ENCODE results near the gene GATD1. TPM values are rescaled to one million over a fixed set of nuclear protein-coding genes. Genes with fewer than 3 reads are reported as not detected.

The GATD1 gene
- total RNA-seq, 8 experiments from 2014 or later = 22.8 to 70.1 (median 38.0) TPM

DNA sequence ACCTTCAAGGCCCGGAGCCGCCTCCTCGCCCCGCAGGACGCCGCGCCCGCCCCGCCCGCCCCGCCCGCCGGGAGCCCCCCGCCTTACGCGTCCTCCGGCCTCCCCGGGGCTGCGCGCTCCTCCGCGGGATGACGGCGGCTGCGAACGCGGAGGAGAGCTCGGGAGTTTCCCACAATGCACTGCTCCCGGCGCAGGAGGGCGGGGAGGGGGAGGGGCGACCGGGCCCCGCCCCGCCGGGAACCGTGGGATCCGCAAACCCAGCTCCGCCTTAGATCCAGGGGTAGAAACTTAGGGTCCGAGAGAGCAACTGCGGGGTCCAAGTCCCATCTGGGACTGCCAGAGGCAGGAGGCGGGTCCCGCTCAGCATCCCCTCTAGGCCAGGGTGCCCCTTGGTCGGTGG is 12.7 kb upstream of the GATD1 start, which contains the start of gene CEND1:
CEND1 (minus strand) TSS at position 148 of the 400 bp plus-strand sequence. CDS start 1,514 bp downstream, outside the sequence.
- peak; percentile 6 to 60 (median 42) for ATAC-seq (replicated peaks in 6 of 8)
- in situ Hi-C loops (cut with MboI; ENCODE audit: low pct_unique_long_range_greater_than_20kb in 2 of 9, low sequenced_read_pairs in 9 of 9, unreplicated experiment in 9 of 9) = no loop called here
- H3K4me1 ChIP-seq (replicated peaks in 1 of 2) = peaks cover 15 to 33% of the 10 kb centered on the region in 2 donors
- H3K4me3 ChIP-seq = peak within 1 kb of the TSS; percentile 35 to 58 (median 49)
- 50% methylated on average over 2 of the region's 44 CpGs; no CpG with 5 or more reads in 9 of the 10 experiments for WGBS, 10 experiments
- H3K27ac ChIP-seq = peak within 1 kb of the TSS; percentile 68 to 80

DNA sequence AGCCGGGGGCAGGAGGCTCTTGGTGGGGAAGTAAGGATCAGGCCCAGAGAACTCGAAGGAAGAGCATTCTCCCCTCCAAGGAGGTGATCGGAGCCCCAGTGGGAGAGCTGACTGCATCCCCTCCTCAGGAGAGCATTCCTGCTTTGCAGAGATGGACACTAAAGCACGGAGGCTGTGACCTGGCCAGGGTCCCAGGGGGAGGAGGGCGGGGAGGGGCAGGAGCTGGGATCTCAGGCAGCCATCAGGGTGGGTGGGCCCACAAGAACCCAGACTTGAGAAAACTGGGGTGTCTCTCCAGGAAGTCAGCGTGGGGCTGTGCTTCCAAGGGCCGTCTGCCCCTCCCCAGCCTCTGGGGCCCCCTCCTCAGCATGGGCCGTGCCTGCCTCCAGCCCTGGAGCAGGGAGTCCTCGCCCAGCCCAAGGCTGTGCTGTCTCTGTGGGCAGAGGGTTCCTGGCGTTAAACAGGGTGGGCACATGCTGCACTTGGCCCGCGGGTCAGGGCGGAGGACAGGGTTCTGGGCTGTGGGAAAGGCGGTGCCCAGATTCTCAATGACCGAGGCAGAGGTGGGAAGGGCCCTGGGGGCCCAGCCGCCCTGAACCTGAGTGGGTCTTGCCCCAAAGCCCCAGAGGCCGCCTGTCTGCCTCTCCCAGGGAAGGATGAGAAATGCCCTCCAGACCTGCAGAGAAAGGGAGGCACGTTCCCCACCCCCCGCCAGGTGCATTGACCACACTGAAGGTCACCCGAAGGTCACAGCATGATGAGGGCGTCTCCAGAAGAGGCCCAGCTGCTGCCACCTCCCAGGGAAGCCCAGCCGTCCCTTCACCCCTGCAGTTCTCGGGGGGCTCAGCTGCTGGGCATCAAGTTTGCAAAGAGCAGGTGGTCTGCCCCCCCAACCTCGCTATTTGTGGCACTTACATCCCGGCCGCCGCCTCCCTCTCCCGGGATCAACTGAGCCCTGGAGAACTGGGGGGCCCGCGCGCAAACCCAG is 12.0 kb upstream of the GATD1 start:
- Histone ChIP-seq H3K4me3 (peak overlapping the region; percentile 35 to 58 (median 49)), H3K4me1 (replicated peaks in 1 of 2) (peaks cover 11 to 29% of the 10 kb centered on the region in 2 donors), H3K27ac (peak overlapping the region; percentile 68 to 80)
- 5 to 67% (median 29%) methylated on average over 1 to 4 of the region's 31 CpGs; no CpG with 5 or more reads in 6 of the 10 experiments for WGBS, 10 experiments
- ATAC-seq (replicated peaks in 6 of 8) = peak in 7 of 8 experiments; percentile 1 to 9 (median 4)
- in situ Hi-C loops (cut with MboI; ENCODE audit: low pct_unique_long_range_greater_than_20kb in 2 of 9, low sequenced_read_pairs in 9 of 9, unreplicated experiment in 9 of 9) = no loop called here

DNA sequence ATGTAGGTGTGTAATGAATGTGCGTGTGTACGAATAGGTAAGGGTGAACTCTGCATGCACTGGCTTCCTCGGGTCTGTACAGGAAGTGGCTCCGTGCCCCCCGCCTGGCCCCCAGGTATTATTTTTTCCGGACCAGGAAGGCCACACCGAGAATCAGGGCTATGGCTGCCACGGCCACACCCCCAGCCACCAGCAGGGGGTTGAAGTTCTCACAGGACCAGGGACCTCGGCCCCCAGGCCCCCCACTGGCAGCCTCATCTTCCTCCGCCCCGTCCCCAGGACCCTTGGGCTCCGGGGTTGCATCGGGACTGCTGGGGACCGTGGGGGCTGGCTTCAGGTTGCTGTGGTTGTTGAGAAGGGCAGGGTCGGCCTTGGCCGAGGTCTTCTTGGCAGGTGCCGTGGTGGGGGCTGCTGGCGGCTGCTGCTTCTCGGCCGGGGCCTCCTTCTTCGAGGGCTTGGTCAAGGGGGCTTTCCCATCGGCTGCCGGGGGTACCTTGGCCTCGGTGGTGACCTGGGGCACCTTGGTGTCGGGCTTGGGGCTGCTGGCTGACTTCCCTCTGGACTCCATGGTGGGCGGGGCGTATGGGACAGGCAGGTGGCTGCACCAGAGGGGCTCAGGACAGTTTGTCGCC is 10.8 kb upstream of the GATD1 start:
- Histone ChIP-seq H3K4me1 (replicated peaks in 1 of 2) (peaks cover 14 to 33% of the 10 kb centered on the region in 2 donors), H3K27ac (peak overlapping the region in 1 of 2 donors; percentile 80), H3K4me3 (no peak overlapping the region)
- 67% methylated on average over 1 of the region's 28 CpGs; no CpG with 5 or more reads in 9 of the 10 experiments for WGBS, 10 experiments
- in situ Hi-C loops (cut with MboI; ENCODE audit: low pct_unique_long_range_greater_than_20kb in 2 of 9, low sequenced_read_pairs in 9 of 9, unreplicated experiment in 9 of 9) = no loop called here
- no peak for ATAC-seq (replicated peaks in 6 of 8)

DNA sequence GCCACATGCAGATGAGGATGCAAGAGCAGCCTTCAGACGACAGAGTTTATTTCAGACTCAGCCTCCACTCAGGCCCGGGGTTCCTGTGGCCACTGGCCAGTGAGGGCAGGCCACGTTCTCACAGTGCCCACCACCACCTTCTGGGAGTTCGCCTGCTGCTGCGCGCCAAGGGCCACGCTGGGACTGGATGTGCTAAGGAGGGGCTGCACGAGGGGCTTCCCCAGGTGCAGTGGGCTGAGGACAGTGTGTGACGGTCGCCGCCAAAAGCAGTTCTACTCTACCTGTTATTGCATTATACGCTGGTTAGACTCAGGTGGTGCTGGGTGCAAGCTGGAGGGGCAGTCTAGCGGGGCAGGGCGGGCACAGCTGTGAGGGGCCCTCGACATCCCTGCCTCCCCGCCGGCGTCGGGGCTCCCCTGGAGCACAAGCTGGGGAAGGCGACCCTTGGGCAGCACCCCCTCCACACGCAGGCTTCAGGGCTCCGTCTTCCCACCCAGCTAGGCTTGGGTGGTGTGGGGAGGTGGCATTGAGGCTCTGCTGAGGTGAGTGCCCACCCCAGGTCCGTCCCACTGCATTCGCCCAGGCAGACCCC is 9.9 kb upstream of the GATD1 start:
- WGBS, 10 experiments = 42 to 100% methylated on average over 1 to 2 of the region's 24 CpGs; no CpG with 5 or more reads in 8 of the 10 experiments
- ATAC-seq (replicated peaks in 6 of 8) = no peak
- Histone ChIP-seq H3K4me3 (no peak overlapping the region), H3K4me1 (replicated peaks in 1 of 2) (peaks cover 18 to 36% of the 10 kb centered on the region in 2 donors), H3K27ac (no peak overlapping the region)
- in situ Hi-C loops (cut with MboI; ENCODE audit: low pct_unique_long_range_greater_than_20kb in 2 of 9, low sequenced_read_pairs in 9 of 9, unreplicated experiment in 9 of 9) = no loop called here

DNA sequence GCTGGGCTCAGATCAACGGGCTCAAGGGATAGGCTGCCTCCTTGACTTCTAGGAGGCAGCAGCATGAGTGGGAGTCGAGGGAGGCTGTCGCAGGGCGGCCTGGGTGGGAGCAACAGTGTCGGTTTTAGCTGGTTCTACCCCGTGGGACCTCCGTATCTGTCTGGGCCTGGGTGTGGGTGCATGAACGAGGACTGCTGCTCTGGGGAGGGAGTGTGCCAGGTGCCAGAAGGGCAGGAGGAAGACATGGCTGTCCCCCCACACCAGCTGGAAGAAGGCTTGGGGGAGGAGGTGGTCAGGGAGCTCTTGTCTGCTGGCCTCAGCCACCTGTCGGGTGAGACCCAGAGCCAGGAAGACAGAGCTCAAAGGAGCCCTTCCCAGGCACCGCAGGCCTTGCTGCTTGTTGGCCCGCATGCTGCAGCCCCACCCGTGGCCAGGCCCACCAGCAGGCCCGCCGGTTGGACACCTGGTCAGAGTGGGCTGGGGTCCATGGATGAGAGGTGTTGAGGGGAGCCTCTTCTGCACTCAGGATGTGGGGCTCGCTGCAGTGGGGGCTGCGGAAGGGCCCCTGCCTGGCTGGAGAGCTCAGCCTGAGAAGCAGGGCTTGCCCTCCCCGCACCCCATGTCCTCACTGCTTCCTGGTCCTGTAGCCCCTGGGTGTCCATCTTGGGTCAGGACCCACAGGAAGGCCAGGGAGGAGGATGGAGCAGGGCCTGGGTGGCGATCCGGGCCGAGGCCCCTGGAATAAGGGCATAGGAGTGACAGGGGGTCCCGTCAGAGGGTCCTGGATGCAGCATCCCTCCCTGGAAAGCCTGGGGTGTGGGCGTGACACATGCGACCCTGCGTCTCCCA is 9.2 kb upstream of the GATD1 start:
- in situ Hi-C loops (cut with MboI; ENCODE audit: low pct_unique_long_range_greater_than_20kb in 2 of 9, low sequenced_read_pairs in 9 of 9, unreplicated experiment in 9 of 9) = no loop called here
- H3K4me1 ChIP-seq (replicated peaks in 1 of 2) = peaks cover 18 to 36% of the 10 kb centered on the region in 2 donors
- no peak overlapping the region for H3K27ac ChIP-seq
- no peak overlapping the region for H3K4me3 ChIP-seq
- WGBS, 10 experiments = 68 to 100% (median 80%) methylated on average over 1 to 5 of the region's 24 CpGs; no CpG with 5 or more reads in 5 of the 10 experiments
- no peak for ATAC-seq (replicated peaks in 6 of 8)

DNA sequence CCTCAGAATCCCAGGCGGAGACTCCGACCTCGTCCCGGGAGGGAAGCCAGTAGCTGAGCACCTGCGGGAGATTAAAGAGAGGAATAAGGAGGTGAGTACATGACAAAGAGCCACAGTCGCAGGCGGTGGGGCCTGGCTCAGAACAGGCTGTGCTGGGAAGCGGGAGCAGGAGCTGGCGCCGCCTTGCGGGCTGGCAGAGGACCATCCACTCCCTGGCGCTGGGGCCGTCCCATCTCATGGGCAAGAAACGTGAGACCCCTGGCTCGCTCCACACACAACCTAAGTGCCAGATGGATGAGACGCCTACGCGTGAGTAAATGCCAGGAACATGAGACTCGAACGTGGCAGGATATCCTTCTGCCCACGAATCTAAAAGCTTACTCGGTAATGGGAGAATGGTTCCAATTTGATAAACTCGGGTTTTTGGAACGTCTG is 6.3 kb upstream of the GATD1 start:
- H3K4me1 ChIP-seq (replicated peaks in 1 of 2) = peaks cover 9 to 11% of the 10 kb centered on the region in 2 donors
- in situ Hi-C loops (cut with MboI; ENCODE audit: low pct_unique_long_range_greater_than_20kb in 2 of 9, low sequenced_read_pairs in 9 of 9, unreplicated experiment in 9 of 9) = no loop called here
- peak; percentile 86 to 97 (median 90) for ATAC-seq (replicated peaks in 6 of 8)
- WGBS, 10 experiments = 0 to 47% (median 3%) methylated on average over 1 to 10 of the region's 24 CpGs; no CpG with 5 or more reads in 2 of the 10 experiments
- H3K27ac ChIP-seq = no peak overlapping the region
- H3K4me3 ChIP-seq = no peak overlapping the region

DNA sequence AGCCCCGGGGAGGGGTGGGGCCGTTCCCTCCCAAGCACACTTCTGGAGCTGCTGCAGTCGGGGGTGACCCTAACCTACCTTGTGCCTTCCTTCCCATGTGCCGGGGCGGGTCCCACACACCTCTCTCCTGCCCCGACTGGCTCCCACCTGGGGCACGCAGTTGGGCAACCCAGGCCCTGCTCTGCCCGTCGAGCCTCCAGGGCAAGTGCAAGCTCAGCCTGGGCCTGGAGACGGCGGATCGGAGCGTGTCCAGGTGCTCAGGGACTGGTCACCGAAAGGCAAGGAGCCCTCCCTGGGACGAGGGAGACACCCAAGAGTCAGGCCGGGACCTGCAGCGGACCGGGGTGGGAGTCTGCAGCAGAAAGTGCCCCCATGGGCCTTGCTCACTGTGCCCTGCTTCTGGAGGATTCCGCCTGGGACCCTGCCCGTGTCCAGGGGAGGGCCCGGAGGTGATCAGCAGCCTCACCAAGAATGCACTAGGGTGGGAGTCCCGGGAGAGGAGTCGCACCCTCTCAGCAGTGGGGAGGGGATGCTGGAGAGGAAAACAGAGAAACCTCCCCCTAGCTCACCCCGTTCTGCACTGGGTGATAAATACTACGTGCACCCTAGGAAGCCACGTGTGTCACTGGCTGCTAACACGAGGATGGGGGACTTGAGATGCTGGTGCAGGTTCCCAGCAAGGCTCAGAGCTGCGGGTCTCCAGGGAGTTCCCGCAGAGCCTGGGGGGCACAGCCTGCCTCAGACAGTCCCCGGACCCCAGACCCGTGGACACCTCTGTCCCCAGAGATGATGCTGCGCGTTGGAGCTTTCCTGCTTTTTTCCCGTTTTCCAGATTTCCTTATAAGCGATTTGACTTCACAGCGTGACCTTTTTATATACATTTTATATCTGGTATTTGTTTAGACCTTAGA is 5.2 kb upstream of the GATD1 start:
- WGBS, 10 experiments = 0 to 100% (median 63%) methylated on average over 1 to 8 of the region's 36 CpGs; no CpG with 5 or more reads in 3 of the 10 experiments
- H3K27ac ChIP-seq = no peak overlapping the region
- in situ Hi-C loops (cut with MboI; ENCODE audit: low pct_unique_long_range_greater_than_20kb in 2 of 9, low sequenced_read_pairs in 9 of 9, unreplicated experiment in 9 of 9) = no loop called here

DNA sequence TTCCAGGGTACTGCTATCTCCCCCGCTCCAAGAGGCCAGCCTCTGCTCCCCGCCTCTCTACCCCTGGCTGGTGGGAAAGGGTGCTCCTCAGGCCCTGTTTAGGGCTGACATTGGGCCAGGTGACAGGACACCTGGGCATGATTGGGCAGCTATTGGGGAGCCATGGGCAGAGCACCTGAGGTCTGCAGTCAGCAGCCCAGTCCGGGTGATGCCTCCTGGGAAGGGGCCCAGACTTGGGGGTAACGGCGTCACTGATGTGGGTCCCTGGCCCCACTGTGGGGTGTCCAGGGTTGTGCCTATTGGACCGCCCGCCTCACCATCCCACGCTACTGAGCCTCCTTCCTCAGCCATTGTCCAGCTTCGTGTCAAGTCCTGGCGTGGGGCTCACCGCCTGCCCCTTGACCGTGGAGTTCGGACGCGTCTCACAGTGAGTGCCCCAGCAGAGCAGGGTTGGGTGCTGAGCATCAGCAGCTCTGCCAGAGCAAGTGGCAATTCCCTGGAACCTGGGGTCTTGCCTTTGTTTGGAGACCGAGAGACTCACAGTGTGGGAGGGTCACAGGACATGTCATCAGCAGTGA is 2.8 kb upstream of the GATD1 start:
- Histone ChIP-seq H3K4me3 (no peak overlapping the region), H3K4me1 (replicated peaks in 1 of 2) (peaks cover 23 to 24% of the 10 kb centered on the region in 2 donors), H3K27ac (no peak overlapping the region)
- in situ Hi-C loops (cut with MboI; ENCODE audit: low pct_unique_long_range_greater_than_20kb in 2 of 9, low sequenced_read_pairs in 9 of 9, unreplicated experiment in 9 of 9) = no loop called here
- WGBS, 10 experiments = 80 to 100% (median 95%) methylated on average over 1 to 4 of the region's 16 CpGs; no CpG with 5 or more reads in 7 of the 10 experiments
- ATAC-seq (replicated peaks in 6 of 8) = no peak

More for the DNA sequence above, 5.2 kb upstream of the GATD1 start:
- ATAC-seq (replicated peaks in 6 of 8) = no peak
- Histone ChIP-seq H3K4me1 (replicated peaks in 1 of 2) (peaks cover 12% of the 10 kb centered on the region in 2 donors), H3K4me3 (no peak overlapping the region)

DNA sequence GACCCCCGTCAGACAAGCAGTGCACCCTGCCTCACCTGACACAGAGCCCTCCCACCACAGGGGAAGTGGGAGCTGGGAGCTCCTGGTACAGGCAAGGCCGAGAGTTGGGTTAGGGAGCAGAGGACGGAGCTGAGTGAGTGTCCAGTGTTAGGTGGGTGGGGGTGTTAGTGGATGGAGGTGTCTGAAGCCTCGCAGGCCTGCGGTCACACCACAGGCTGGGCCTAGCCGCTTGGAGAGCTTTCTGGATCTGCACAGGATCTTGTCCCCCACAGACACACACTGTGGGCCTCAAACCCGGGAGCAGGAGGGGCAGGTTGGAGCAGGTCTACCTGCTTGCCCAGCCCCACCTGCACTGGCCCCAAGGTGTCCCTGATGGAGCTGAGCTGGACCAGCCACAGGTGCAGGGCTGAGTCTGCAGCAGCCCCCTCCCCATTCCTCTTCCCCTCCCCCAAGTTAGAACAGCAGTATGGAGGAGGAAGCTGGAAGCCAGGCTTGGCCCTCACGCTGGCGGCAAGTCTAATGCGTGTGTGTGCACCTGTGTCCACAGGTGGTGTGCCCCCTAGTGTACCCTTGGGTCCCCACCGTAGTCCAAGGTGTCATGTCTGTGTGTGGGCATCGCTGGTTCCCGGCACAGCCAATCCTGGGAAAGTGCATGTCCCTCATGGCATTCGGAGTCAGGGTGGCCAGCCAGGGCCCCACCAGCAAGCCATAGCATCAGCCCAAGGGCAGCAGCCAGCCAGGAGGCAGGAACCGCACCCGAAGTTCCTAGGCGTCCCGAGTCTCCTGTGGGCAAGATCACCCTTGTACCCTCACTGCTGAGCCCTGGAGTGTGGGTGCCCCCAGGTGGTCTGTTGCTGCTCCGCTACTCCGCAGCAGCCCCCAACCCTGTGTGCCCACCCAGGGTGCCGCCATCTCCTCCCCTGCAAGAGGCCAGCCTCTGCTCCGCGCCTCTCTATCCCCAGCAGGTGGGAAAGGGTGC is 2.0 kb upstream of the GATD1 start:
- Histone ChIP-seq H3K27ac (no peak overlapping the region), H3K4me1 (replicated peaks in 1 of 2) (peaks cover 23 to 24% of the 10 kb centered on the region in 2 donors), H3K4me3 (no peak overlapping the region)
- in situ Hi-C loops (cut with MboI; ENCODE audit: low pct_unique_long_range_greater_than_20kb in 2 of 9, low sequenced_read_pairs in 9 of 9, unreplicated experiment in 9 of 9) = no loop called here
- no peak for ATAC-seq (replicated peaks in 6 of 8)
- 95 to 100% (median 98%) methylated on average over 2 to 8 of the region's 23 CpGs; no CpG with 5 or more reads in 6 of the 10 experiments for WGBS, 10 experiments

DNA sequence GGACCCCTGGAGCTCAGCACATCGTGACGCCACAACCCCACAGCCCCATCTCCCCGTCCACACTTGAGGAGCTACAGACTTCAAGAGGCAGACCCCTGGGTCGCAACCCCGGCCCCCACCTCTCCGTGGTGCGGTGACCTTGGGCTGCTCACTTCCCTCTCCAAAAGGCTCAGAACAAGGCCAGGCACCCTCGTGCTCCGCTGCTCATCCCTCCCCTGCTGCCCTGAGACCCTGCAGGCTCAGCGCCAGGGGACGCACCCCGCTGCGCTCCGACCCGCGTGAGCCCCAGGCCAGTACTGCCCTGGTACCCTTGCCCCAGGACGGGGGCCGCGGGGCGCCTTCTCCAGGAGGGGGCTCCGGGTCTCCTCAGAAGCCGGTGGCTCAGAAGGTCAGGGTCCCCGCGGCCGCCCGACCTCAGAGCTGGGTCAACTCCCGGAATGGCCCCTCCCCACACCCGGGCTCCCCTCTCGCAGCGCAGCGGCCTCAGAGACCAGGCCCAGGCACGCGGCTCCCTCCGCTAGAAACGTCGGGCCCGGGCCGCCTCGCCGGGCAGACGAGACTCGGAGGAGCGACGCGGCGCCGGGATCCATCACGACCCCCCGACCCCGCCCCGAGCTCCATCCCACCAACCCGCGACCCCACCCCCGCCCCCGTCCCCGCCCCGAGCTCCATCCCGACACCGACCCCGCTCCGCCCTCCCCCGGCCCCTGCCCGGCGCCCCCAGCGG is 563 bp downstream of the GATD1 start:
- Histone ChIP-seq H3K27ac (peak overlapping the region; percentile 89), H3K4me1 (replicated peaks in 1 of 2) (peaks cover 16 to 17% of the 10 kb centered on the region in 2 donors), H3K4me3 (peak overlapping the region; percentile 80 to 98 (median 97))
- in situ Hi-C loops (cut with MboI; ENCODE audit: low pct_unique_long_range_greater_than_20kb in 2 of 9, low sequenced_read_pairs in 9 of 9, unreplicated experiment in 9 of 9) = no loop called here
- ATAC-seq (replicated peaks in 6 of 8) = peak; percentile 44 to 61 (median 55)
- whole genome bisulfite sequencing, 10 experiments = 0% methylated on average over 1 to 2 of the region's 65 CpGs; no CpG with 5 or more reads in 8 of the 10 experiments
